GM23248 (cell line): Measurements from ENCODE around the gene TRAPPC3. TPM values are rescaled to one million over a fixed set of nuclear protein-coding genes. Genes with fewer than 3 reads are reported as not detected.

Experiments used
- DNase-seq: peaks from one replicate; pipeline ENCODE4 v3.0.0-alpha.2; 2015
- H2AFZ ChIP-seq: fragments of 200-600 bp; sonication (generic); 2 replicates; pipeline ENCODE4 v1.6.1; 2016; ENCODE audit warnings: antibody characterized with exemption
- H3F3A ChIP-seq: fragments of 200-600 bp; sonication (generic); 2 replicates; pipeline ENCODE4 v1.6.1; 2016; ENCODE audit warnings: mild to moderate bottlenecking, antibody characterized with exemption, mixed run types; ENCODE audit not compliant: insufficient read depth
- H3K27ac ChIP-seq: fragments of 200-600 bp; sonication (generic); 2 replicates; pipeline ENCODE4 v1.5.1; 2016; ENCODE audit warnings: mild to moderate bottlenecking
- H3K27me3 ChIP-seq: fragments of 200-600 bp; sonication (generic); replicated peaks from 2 replicates; pipeline ENCODE4 v1.6.1; 2016; ENCODE audit warnings: mild to moderate bottlenecking; ENCODE audit not compliant: insufficient read depth
- H3K36me3 ChIP-seq: fragments of 200-600 bp; sonication (generic); 2 replicates; pipeline ENCODE4 v1.6.1; 2016; ENCODE audit warnings: low read depth, mild to moderate bottlenecking
- H3K4me1 ChIP-seq: fragments of 200-600 bp; sonication (generic); 2 replicates; pipeline ENCODE4 v1.6.1; 2016; ENCODE audit warnings: mild to moderate bottlenecking; ENCODE audit not compliant: insufficient read depth
- H3K4me2 ChIP-seq: fragments of 200-600 bp; sonication (generic); one replicate; pipeline ENCODE4 v1.6.1; 2016; ENCODE audit warnings: mild to moderate bottlenecking; ENCODE audit not compliant: unreplicated experiment
- H3K4me3 ChIP-seq: fragments of 200-600 bp; sonication (generic); 2 replicates; pipeline ENCODE4 v1.5.1; 2016; ENCODE audit warnings: mild to moderate bottlenecking
- H3K79me2 ChIP-seq: fragments of 200-600 bp; sonication (generic); 2 replicates; pipeline ENCODE4 v1.6.1; 2016; ENCODE audit warnings: mild to moderate bottlenecking; ENCODE audit not compliant: insufficient read depth
- H3K9ac ChIP-seq: fragments of 200-600 bp; sonication (generic); 2 replicates; pipeline ENCODE4 v1.6.1; 2016; ENCODE audit warnings: mild to moderate bottlenecking
- H3K9me2 ChIP-seq: fragments of 200-600 bp; sonication (generic); 2 replicates; pipeline ENCODE4 v1.6.1; 2016; ENCODE audit warnings: mixed run types, mild to moderate bottlenecking, moderate library complexity; ENCODE audit not compliant: insufficient read depth
- H3K9me3 ChIP-seq: fragments of 200-600 bp; sonication (generic); one replicate; pipeline ENCODE4 v1.6.1; 2017; ENCODE audit warnings: low read depth
- H4K20me1 ChIP-seq: fragments of 200-600 bp; sonication (generic); 2 replicates; pipeline ENCODE4 v1.6.0; 2016; ENCODE audit not compliant: insufficient read depth
- EZH2 ChIP-seq: fragments of 200-600 bp; sonication (generic); IDR thresholded peaks from 2 replicates; pipeline ENCODE4 v1.6.1; 2018; ENCODE audit warnings: antibody characterized with exemption, mild to moderate bottlenecking; ENCODE audit not compliant: insufficient read depth, poor library complexity, severe bottlenecking
- EZH2phosphoT487 ChIP-seq: fragments of 200-600 bp; sonication (generic); IDR thresholded peaks from 2 replicates; pipeline ENCODE4 v1.6.1; 2018; ENCODE audit warnings: antibody characterized with exemption, moderate library complexity, mild to moderate bottlenecking, low read depth; ENCODE audit not compliant: insufficient read depth
- WGBS, 2 experiments: methylation state at CpG; one replicate each; pipeline ENCODE4 v1.1.6; 2015 to 2017; ENCODE audit warnings: low lambda C conversion rate in 2 of 2, low coverage in 1 of 2; ENCODE audit errors: missing lambda C conversion rate in 2 of 2; 5-methylcytosine and 5-hydroxymethylcytosine counted together
- in situ Hi-C: fragments of 300-500 bp; cut with MboI; formaldehyde crosslinking; loops from 2 replicates; pipeline ENCODE4 v1.15.0; 2020
- polyA plus RNA-seq: library from polyadenylated mRNA; unstranded; fragments of >200 nt; fragmentation: Nextera tagmentation; extraction: Ambion mirVana; gene quantifications from 2 replicates; pipeline ENCODE4 v1.2.1, GENCODE V29; 2016
- total RNA-seq: library from RNA; depleted of rRNA; stranded (reverse); fragments of >200 nt; shearing (Covaris generic); gene quantifications from 2 replicates; pipeline ENCODE4 v1.2.3, GENCODE V29; 2014

The TRAPPC3 gene
- total and polyA plus RNA-seq, 2 experiments from 2014 or later = 112 to 134 TPM

GRCh38 chr1:36177589-36178431, 28.5 kb upstream of the TRAPPC3 start:
- no peak overlapping the region for H3K4me2 ChIP-seq
- H3K27me3 ChIP-seq = no peaks in the 10 kb centered on the region
- no peak overlapping the region for H3K27ac ChIP-seq
- 86 to 96% methylated on average over 14 to 33 of the region's 33 CpGs for WGBS, 2 experiments
- no peak for DNase-seq
- H3F3A ChIP-seq = peaks cover 21% of the 10 kb centered on the region
- H3K9ac ChIP-seq = no peak overlapping the region
- peaks cover 50% of the 10 kb centered on the region for H3K79me2 ChIP-seq
- H2AFZ ChIP-seq = no peak overlapping the region
- no peaks in the 10 kb centered on the region for H3K9me2 ChIP-seq
- H3K36me3 ChIP-seq = peaks cover 58% of the 10 kb centered on the region
- in situ Hi-C loops = no loop called here
- peaks cover 13% of the 10 kb centered on the region for H3K4me1 ChIP-seq
- TF ChIP-seq EZH2phosphoT487 (no peak), EZH2 (no peak)
- no peak overlapping the region for H3K4me3 ChIP-seq
- no peaks in the 10 kb centered on the region for H3K9me3 ChIP-seq
- H4K20me1 ChIP-seq = no peaks in the 10 kb centered on the region

DNA sequence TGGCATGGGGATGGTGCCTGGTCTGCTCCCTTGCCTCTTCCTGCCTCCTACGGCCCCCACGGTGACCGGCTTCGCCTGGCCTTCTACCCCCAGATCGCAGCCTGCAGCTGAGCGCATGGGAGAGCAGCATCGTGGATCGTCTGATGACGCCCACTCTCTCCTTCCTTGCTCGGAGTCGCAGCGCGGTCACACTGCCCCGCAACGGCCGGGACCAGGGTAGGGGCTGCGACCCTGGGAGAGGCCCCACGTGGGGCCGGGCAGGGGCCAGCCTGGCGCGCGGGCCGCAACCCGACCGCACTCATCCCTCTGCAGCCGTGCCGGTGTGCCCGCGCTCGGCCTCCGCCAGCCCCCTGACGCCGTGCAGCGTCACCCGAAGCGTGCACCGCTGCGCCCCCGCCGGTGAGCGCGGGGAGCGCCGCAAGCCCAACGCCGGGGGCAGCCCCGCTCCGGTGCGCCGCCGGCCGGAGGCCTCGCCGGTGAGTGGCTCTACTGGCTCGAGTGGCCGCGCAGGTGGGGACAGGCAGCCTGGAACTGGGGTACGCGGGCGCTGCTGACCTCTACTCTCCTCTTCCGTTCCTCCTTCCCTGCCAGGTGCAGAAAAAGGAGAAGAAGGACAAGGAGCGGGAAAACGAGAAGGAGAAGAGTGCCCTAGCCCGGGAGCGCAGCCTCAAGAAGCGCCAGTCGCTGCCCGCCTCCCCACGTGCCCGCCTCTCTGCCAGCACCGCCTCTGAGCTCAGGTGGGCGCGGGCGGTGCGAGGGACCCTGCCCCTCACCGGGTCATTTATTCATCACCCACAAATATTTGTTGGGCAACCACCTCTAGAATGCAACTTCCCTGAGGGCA, 27.0 kb upstream of the TRAPPC3 start:
- in situ Hi-C loops = no loop called here
- DNase-seq = no peak
- no peaks in the 10 kb centered on the region for H3K9me2 ChIP-seq
- H3K9me3 ChIP-seq = no peaks in the 10 kb centered on the region
- H3K27me3 ChIP-seq = no peaks in the 10 kb centered on the region
- peaks cover 23% of the 10 kb centered on the region for H3F3A ChIP-seq
- H3K27ac ChIP-seq = no peak overlapping the region; the same call in 1 of the 2 replicates
- no peaks in the 10 kb centered on the region for H4K20me1 ChIP-seq
- WGBS, 2 experiments = 86 to 92% methylated on average over 42 to 74 of the region's 76 CpGs
- H3K9ac ChIP-seq = no peak overlapping the region
- peaks cover 65% of the 10 kb centered on the region for H3K36me3 ChIP-seq
- H3K79me2 ChIP-seq = peaks cover 65% of the 10 kb centered on the region
- no peak overlapping the region for H3K4me3 ChIP-seq
- peaks cover 22% of the 10 kb centered on the region for H3K4me1 ChIP-seq
- no peak for TF ChIP-seq EZH2phosphoT487
- no peak for TF ChIP-seq EZH2
- no peak overlapping the region for H2AFZ ChIP-seq
- H3K4me2 ChIP-seq = no peak overlapping the region

- H3K9me2 ChIP-seq = no peaks in the 10 kb centered on the region
- no peak overlapping the region for H2AFZ ChIP-seq
- peak overlapping the region; percentile 53 for H3K9ac ChIP-seq
- no peak overlapping the region for H3K4me2 ChIP-seq
- H3K9me3 ChIP-seq = no peaks in the 10 kb centered on the region
- H3K79me2 ChIP-seq = peaks cover 74% of the 10 kb centered on the region
- peak; percentile 66 for DNase-seq
- no peaks in the 10 kb centered on the region for H4K20me1 ChIP-seq
- H3K36me3 ChIP-seq = peaks cover 60% of the 10 kb centered on the region
- WGBS, 2 experiments = 82 to 86% methylated on average over 11 of the region's 11 CpGs
- H3F3A ChIP-seq = peaks cover 16% of the 10 kb centered on the region
- H3K4me3 ChIP-seq = no peak overlapping the region
- in situ Hi-C loops = no loop called here
- no peaks in the 10 kb centered on the region for H3K27me3 ChIP-seq
- TF ChIP-seq EZH2 = no peak
- TF ChIP-seq EZH2phosphoT487 = no peak
- H3K27ac ChIP-seq = peak overlapping the region; percentile 47
- H3K4me1 ChIP-seq = peaks cover 22% of the 10 kb centered on the region
Observed at GRCh38 chr1:36175137-36176095, 26.1 kb upstream of the TRAPPC3 start.

DNA sequence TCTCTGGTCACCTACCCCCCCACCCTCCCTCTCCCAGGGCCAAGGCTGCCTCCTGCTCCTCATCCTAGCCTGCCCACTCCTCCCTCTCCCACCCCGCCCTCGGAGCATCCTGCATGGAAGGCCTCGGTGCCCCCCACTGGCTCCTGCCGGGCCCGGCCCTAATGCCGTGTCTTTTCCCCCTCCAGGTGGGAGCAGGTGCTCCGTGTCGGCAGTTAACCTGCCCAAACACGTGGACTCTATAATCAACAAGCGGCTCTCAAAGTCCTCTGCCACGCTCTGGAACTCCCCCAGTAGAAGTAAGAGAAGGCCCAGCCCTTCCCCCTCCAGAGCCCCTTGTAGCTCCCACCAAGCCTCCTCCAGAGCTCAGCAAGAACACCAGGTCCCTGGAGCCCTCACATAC, 25.4 kb upstream of the TRAPPC3 start:
- 0 out of 2 replicates have a peak, but pooled peaks cover 5% of the 10 kb centered on the region for H4K20me1 ChIP-seq
- H2AFZ ChIP-seq = no peak overlapping the region
- no peak overlapping the region for H3K4me2 ChIP-seq
- in situ Hi-C loops = no loop called here
- H3K27me3 ChIP-seq = no peaks in the 10 kb centered on the region
- WGBS, 2 experiments = 91 to 92% methylated on average over 11 of the region's 11 CpGs
- no peak overlapping the region for H3K4me3 ChIP-seq
- H3K9ac ChIP-seq = peak overlapping the region; percentile 53; the same call in 1 of the 2 replicates
- H3F3A ChIP-seq = peaks cover 16% of the 10 kb centered on the region
- peaks cover 81% of the 10 kb centered on the region for H3K79me2 ChIP-seq
- TF ChIP-seq EZH2 (no peak), EZH2phosphoT487 (no peak)
- peaks cover 22% of the 10 kb centered on the region for H3K4me1 ChIP-seq
- peak overlapping the region; percentile 47 for H3K27ac ChIP-seq
- no peaks in the 10 kb centered on the region for H3K9me3 ChIP-seq
- no peaks in the 10 kb centered on the region for H3K9me2 ChIP-seq
- DNase-seq = no peak
- H3K36me3 ChIP-seq = peaks cover 53% of the 10 kb centered on the region
